ENCODE results near the gene LCE5A. TPM values are rescaled to one million over a fixed set of nuclear protein-coding genes. Genes with fewer than 3 reads are reported as not detected.
A peak's percentile ranks its signal among the peaks of the same experiment; 100 is the strongest.

The LCE5A gene
- total RNA-seq, 3 donors from 2014 or later = not detected

- H3K36me3 ChIP-seq (ENCODE audit: low read depth) = no peaks in the 10 kb centered on the region
- no peaks in the 10 kb centered on the region for H3K9me3 ChIP-seq
- H3K4me3 ChIP-seq = no peak overlapping the region
- intact Hi-C loops (cut with DNase I, micrococcal nuclease) = no loop called here
- no peak for DNase-seq
- peaks cover 5% of the 10 kb centered on the region for H3K4me1 ChIP-seq (ENCODE audit: low read depth)
- TF ChIP-seq, protein P1, sequence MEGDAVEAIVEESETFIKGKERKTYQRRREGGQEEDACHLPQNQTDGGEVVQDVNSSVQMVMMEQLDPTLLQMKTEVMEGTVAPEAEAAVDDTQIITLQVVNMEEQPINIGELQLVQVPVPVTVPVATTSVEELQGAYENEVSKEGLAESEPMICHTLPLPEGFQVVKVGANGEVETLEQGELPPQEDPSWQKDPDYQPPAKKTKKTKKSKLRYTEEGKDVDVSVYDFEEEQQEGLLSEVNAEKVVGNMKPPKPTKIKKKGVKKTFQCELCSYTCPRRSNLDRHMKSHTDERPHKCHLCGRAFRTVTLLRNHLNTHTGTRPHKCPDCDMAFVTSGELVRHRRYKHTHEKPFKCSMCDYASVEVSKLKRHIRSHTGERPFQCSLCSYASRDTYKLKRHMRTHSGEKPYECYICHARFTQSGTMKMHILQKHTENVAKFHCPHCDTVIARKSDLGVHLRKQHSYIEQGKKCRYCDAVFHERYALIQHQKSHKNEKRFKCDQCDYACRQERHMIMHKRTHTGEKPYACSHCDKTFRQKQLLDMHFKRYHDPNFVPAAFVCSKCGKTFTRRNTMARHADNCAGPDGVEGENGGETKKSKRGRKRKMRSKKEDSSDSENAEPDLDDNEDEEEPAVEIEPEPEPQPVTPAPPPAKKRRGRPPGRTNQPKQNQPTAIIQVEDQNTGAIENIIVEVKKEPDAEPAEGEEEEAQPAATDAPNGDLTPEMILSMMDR (IDR thresholded peaks at IDR 0.05) = no peak
- ATAC-seq = no peak
These were observed 5.5 kb downstream of the LCE5A start for GRCh38 chr1:152516082-152516481.

GRCh38 chr1:152517237-152517811 is 6.7 kb downstream of the LCE5A start:
- intact Hi-C loops (cut with DNase I, micrococcal nuclease) = no loop called here
- Histone ChIP-seq H3K4me1 (ENCODE audit: low read depth) (peaks cover 5% of the 10 kb centered on the region), H3K4me3 (no peak overlapping the region), H3K9me3 (no peaks in the 10 kb centered on the region), H3K36me3 (ENCODE audit: low read depth) (no peaks in the 10 kb centered on the region)
- DNase-seq = no peak
- TF ChIP-seq, protein P1 (IDR thresholded peaks at IDR 0.05) = no peak
- peak; percentile 44 for ATAC-seq

- Histone ChIP-seq H3K36me3 (ENCODE audit: low read depth) (no peaks in the 10 kb centered on the region), H3K9me3 (peaks cover 4% of the 10 kb centered on the region), H3K4me1 (ENCODE audit: low read depth) (peaks cover 5% of the 10 kb centered on the region), H3K4me3 (no peak overlapping the region)
- ATAC-seq = no peak
- no peak for DNase-seq
- TF ChIP-seq, protein P1 (IDR thresholded peaks at IDR 0.05) = no peak
- intact Hi-C loops (cut with DNase I, micrococcal nuclease) = no loop called here
These were observed 9.2 kb downstream of the LCE5A start for GRCh38 chr1:152519851-152520250.

- DNase-seq = no peak
- no peaks in the 10 kb centered on the region for H3K36me3 ChIP-seq (ENCODE audit: low read depth)
- H3K9me3 ChIP-seq = peaks cover 4% of the 10 kb centered on the region
- H3K4me3 ChIP-seq = no peak overlapping the region
- peaks cover 8% of the 10 kb centered on the region for H3K4me1 ChIP-seq (ENCODE audit: low read depth)
- TF ChIP-seq, protein P1 (IDR thresholded peaks at IDR 0.05) = no peak
- no peak for ATAC-seq
- intact Hi-C loops (cut with DNase I, micrococcal nuclease) = no loop called here
These were observed 10.0 kb downstream of the LCE5A start for GRCh38 chr1:152520561-152521090.

DNA sequence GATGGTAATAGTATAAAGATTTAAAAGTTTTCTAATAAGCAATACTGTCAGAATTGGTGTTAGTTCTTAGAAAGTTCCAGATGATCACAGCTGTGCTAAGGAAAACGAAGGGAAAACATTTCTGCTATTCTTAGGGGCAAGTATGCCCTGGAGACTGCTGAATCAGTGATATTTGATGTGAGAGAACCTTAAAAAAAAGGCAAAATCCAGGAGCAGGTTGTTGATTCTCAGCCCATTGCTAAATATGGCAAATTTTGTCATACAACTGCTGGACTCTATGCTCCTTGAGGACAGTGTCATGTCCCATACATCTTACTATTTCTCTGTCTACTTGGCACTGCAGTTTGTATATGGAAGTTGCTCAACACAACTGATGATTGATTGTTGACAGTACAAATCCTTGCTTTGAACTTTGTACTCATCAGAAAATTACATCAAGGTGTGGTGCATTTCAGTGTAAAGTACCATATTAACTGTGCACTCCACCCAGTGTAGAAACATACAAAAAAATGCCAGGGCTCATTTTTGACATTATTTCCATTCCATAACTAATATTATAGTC is 14.6 kb downstream of the LCE5A start:
- intact Hi-C loops (cut with DNase I, micrococcal nuclease) = no loop called here
- TF ChIP-seq, protein P1 (IDR thresholded peaks at IDR 0.05) = no peak
- DNase-seq = no peak
- H3K4me3 ChIP-seq = no peak overlapping the region
- peaks cover 4% of the 10 kb centered on the region for H3K9me3 ChIP-seq
- H3K36me3 ChIP-seq (ENCODE audit: low read depth) = no peaks in the 10 kb centered on the region
- peak; percentile 91 for ATAC-seq
- H3K4me1 ChIP-seq (ENCODE audit: low read depth) = peaks cover 5% of the 10 kb centered on the region

Measured in mucosa of descending colon (tissue), 3 donors.